Stimulated activated CD4-positive, alpha-beta T cell treated with anti-CD3 and anti-CD28 coated beads, Interleukin-1b, Interleukin-23, amount 100 ng/mL, for 4 hours (primary cell): Measurements from ENCODE around the gene KRTAP4-8.
"Not testable (repeated sequence)": the region's sequence is repeated elsewhere in the genome, so short reads cannot be mapped to it uniquely, and the experiment has no call there.

ENCODE experiments used
- DNase-seq, 2 donors: peaks; one replicate each; pipeline ENCODE4 v3.0.0-alpha.2; 2020; ENCODE audit warnings: low read depth in 2 of 2

KRTAP4-8 gene

GRCh38 chr17:41108728-41109386, 10.9 kb upstream of the KRTAP4-8 start:
- DNase-seq, result not testable (repeated sequence)

GRCh38 chr17:41107941-41108450, 10.1 kb upstream of the KRTAP4-8 start:
- DNase-seq, result no peak

DNA sequence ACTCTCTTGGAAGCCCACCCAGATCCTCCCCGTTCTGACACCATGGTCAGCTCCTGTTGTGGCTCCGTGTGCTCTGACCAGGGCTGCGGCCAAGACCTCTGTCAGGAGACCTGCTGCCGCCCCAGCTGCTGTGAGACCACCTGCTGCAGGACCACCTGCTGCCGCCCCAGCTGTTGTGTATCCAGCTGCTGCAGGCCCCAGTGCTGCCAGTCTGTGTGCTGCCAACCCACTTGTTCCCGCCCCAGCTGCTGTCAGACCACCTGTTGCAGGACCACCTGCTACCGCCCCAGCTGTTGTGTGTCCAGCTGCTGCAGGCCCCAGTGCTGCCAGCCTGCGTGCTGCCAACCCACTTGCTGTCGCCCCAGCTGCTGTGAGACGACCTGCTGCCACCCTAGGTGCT, 7.4 kb upstream of the KRTAP4-8 start, which contains the start of gene KRTAP4-9:
Gene KRTAP4-9, plus strand, starts transcription at position 43 of the 400 bp plus-strand sequence. Its CDS starts 0 bp downstream, at position 43.
- not testable (repeated sequence) for DNase-seq

DNA sequence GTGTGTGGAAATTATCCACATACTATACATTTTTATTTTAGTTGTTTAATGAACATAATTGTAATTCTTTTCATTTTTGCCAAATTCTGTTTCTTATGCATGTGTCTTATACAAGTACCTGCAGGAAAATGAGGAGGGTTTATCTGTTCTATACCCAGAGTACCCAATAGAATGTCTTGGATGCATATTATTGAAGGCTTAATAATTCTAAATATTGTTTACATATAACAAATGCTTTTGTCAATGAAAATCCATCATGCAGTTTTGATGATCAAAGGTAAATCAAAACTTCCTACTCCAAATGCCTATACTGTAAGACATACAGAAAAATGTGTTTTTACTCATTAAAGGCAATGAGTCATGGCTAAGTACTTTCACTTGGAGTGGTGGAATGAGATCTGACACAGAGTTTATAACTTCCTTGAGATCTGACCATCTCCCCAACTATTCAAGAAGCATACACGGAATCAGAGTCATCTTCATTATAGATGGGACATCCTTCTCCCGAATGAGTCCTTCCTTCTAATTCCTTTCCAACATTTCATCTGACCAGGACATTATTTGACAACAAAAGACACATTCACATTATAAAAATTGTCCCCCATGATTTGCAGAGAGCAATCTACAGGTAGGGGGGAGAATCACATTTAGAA, 6.6 kb upstream of the KRTAP4-8 start:
- DNase-seq, result not testable (repeated sequence)

DNA sequence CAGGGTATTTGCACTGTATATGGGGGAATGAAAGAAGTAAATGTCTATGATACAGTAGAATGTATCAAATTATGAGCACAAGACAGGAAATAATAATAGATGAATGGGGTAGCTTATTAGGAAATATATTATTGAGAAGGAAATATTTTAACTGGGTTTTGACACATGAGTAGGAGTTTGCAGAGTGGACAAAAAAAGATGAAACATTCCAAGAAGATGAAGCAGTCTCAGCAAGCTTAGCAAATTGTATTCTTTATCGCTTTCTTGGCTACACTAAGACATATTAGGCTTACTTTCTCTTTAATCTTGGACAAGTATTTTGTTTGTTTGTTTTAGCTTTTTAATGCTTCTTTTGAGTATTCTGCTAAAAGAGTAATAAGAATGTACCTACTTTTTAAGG, 6.0 kb upstream of the KRTAP4-8 start:
- DNase-seq, result no peak

GRCh38 chr17:41101586-41102259, 3.8 kb upstream of the KRTAP4-8 start, which contains the start of gene KRTAP4-16:
Gene KRTAP4-16 (minus strand): TSS chr17:41102209. CDS start chr17:41102209, 0 bp downstream.
- DNase-seq, result no peak

DNA sequence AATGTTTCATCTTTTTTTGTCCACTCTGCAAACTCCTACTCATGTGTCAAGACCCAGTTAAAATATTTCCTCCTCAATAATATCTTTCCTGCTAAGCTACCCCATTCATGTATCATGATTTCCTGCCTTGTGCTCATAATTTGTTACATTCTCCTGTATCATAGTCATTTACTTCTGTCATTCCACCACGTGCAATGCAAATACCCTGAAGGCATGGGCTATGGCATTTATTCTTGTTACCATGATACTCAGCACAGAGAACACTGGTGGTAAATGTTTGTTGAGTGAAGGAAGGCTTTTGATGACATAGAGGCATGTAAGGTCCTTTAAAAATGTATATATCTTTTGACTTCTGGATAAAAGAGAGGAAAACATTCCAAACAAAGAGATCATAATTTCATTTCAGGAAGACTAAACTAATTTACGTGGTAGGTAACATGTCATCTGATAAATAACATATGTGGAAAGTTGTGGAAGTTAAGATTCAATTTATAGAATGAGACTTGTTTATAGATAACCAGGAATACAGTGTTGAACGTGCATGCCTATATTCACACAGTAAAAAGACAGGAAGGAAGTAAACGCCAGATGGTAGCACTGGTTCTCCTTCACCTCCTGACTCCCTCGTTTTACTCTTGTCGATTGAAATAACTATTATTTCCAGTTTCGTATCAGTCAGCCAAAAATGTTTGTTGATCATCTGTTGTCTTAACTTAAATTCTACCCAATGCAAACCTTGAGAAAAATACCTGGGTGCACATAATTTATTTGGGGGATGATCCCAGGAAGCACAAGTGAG, 1.9 kb upstream of the KRTAP4-8 start:
- not testable (repeated sequence) for DNase-seq

- no peak for DNase-seq
These were observed 539 bp upstream of the KRTAP4-8 start for GRCh38 chr17:41098481-41098880.

- no peak for DNase-seq
These were observed 1.9 kb downstream of the KRTAP4-8 start for GRCh38 chr17:41096055-41096454.

DNA sequence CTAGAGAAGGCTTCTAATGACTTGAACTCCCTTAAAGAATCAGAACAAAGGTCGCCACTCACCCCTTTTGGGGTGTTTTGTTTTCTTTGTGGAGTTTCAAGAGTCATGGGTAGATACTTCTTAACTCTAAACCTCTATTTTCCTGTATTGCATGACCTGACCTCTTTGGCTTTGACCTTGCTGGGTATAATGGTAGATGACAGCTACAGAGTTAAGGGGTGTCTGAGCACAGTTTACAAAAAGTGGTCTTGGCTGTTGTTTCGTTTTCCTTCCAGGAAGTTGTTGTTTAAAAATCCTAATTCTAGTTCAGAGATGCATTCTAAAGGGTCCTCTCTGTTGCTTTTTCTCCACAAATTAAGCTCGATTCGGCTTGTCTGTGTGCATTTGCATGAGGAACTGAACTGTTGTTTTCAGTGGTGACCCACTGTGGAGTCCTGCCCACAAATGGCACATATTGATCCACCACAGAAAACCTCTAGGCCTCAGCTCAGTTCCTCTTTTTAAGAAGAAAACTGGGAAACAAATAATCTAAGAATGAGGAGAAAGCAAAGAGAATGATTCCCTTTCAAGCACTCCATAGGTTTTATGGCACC, 9.1 kb downstream of the KRTAP4-8 start:
- not testable (repeated sequence) for DNase-seq

DNA sequence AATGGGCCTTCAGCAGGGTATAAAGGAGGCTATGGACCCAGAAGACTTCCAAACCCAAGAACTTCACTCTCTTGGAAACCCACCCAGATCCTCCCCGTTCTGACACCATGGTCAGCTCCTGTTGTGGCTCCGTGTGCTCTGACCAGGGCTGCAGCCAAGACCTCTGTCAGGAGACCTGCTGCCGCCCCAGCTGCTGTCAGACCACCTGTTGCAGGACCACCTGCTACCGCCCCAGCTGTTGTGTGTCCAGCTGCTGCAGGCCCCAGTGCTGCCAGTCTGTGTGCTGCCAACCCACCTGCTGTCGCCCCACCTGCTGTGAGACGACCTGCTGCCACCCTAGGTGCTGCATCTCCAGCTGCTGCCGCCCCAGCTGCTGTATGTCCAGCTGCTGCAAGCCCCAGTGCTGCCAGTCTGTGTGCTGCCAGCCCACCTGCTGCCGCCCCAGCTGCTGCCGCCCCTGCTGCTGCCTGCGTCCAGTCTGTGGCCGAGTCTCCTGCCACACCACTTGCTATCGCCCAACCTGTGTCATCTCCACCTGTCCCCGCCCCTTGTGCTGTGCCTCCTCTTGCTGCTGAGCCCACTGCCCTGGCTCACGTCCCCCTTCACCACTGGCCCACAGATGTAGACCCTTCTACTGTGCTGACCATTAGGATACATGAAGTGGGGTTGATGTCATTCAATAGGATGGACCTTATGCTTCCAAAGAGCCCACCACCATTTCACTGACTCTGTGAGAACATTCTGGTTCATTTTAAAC, 13.7 kb downstream of the KRTAP4-8 start, which contains the start of gene KRTAP4-7:
Gene KRTAP4-7, plus strand, starts transcription at position 51 of the 757 bp plus-strand sequence. Its CDS starts 57 bp downstream, at position 108.
- not testable (repeated sequence) for DNase-seq

DNA sequence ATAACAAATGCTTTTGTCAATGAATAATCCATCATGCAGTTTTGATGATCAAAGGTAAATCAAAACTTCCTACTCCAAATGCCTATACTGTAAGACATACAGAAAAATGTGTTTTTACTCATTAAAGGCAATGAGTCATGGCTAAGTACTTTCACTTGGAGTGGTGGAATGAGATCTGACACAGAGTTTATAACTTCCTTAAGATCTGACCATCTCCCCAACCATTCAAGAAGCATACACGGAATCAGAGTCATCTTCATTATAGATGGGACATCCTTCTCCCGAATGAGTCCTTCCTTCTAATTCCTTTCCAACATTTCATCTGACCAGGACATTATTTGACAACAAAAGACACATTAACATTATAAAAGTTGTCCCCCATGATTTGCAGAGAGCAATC, 14.5 kb downstream of the KRTAP4-8 start:
- not testable (repeated sequence) for DNase-seq

DNA sequence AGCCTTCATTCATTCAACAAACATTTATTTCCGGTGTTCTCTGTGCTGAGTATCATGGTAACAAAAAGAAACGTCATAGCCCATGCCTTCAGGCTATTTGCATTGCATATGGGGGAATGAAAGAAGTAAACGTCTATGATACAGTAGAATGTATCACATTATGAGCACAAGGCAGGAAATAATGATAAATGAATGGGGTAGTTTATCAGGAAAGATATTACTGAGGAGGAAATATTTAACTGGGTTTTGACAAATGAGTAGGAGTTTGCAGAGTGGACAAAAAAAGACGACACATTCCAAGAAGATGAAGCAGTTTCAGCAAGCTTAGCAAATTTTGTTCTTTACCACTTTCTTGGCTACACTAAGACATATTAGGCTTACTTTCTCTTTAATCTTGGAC, 15.3 kb downstream of the KRTAP4-8 start:
- no peak for DNase-seq

DNA sequence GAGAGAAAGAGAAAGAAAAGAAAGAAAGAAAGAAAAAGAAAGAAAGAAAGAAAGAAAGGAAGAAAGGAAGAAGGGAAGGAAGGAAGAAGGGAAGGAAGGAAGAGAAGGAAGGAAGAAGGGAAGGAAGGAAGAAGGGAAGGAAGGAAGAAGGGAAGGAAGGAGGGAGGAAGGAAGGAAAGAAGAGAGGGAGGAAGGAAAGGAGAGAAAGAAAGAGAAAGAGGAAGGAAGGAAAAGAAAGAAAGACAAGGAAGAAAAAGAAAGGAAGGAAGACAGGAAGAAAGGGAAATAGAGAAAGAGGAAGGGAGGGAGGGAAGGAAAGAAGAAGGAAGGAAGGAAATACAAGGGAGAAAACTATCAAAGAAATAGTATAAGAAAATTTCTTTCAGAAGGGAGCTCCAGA, 21.2 kb downstream of the KRTAP4-8 start:
- DNase-seq, result no peak

- no peak for DNase-seq
These were observed 24.3 kb downstream of the KRTAP4-8 start for GRCh38 chr17:41073676-41074075.

DNA sequence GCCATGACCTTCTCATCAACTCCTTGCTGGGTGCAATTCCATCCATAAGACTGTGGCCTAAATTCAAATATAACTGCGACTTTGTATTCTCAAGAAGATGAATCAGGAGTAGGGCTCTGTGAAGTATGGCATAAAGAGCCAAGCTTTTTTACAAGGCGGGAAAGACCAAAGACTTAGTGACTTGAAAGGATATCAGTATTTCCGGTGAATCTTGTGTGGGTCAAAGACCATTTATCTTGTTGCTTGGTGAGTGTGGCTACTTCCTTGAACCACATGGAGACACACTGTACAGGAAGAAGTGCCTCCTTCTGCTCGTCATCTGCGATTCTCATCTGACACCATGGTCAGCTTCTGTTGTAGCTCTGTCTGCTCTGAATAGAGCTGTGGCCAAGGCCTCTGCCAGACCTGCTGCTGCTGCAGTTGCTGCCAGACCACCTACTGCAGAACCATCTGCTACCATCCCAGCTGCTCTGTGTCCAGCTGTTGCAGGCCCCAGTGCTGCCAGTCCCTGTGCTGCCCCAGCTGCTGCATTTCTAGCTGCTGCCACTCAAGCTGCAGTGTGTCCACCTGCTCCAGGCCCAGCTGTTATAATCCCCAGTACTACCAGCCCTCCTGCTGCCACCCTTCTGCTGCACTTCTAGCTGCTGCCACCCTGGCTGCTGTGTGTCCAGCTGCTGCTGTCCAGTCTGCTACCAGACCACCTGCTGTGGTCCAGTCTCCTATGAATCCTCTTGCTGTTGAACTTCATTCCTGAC, 26.2 kb downstream of the KRTAP4-8 start:
- DNase-seq, result no peak

DNA sequence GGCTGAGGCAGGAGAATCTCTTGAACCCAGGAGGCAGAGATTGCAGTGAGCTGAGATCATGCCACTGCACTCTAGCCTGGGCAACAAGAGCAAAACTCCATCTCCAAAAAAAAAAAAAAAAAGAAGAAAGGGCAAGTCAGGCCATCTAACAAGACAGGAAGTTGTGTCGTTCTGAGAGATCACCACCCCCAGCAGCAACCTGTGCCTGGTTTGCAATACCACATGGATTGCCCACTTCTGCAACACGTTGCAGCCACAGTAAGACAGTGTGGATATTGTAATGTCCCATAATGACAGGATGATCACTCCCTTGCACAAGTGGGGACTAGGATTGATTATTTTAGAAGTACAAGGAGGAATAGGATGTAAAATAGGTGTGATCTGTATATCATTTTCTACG, 28.9 kb downstream of the KRTAP4-8 start:
- DNase-seq, result no peak

GRCh38 chr17:41067281-41067680, 30.7 kb downstream of the KRTAP4-8 start:
- no peak for DNase-seq

- DNase-seq, result no peak
These were observed 31.9 kb downstream of the KRTAP4-8 start, which contains the start of gene KRTAP2-4 for GRCh38 chr17:41065829-41066624. Gene KRTAP2-4 (minus strand): TSS chr17:41065879. CDS start chr17:41065845, 34 bp downstream.
